Activated naive CD4-positive, alpha-beta T cell treated with anti-CD3 and anti-CD28 coated beads, Interleukin-2, amount 50 U/mL, for 24 hours (primary cell): ENCODE results near the gene ETS1.
A peak's percentile ranks its signal among the peaks of the same experiment; 100 is the strongest.
"Not testable (repeated sequence)": the region's sequence is repeated elsewhere in the genome, so short reads cannot be mapped to it uniquely, and the experiment has no call there.

Source experiments
- H3K27ac Mint-ChIP-seq: one replicate; pipeline ENCODE4 v1.8.0; 2021; ENCODE audit warnings: mild to moderate bottlenecking, mixed read lengths
- H3K27me3 Mint-ChIP-seq: one replicate; pipeline ENCODE4 v1.8.0; 2021; ENCODE audit warnings: mixed read lengths
- H3K36me3 Mint-ChIP-seq: one replicate; pipeline ENCODE4 v1.8.0; 2021; ENCODE audit warnings: mixed read lengths
- H3K4me1 Mint-ChIP-seq: one replicate; pipeline ENCODE4 v1.8.0; 2021; ENCODE audit warnings: mixed read lengths
- H3K4me3 Mint-ChIP-seq: one replicate; pipeline ENCODE4 v1.8.0; 2021; ENCODE audit warnings: mild to moderate bottlenecking, mixed read lengths
- H3K9me3 Mint-ChIP-seq: one replicate; pipeline ENCODE4 v1.8.0; 2021; ENCODE audit warnings: mixed read lengths

The ETS1 gene

GRCh38 chr11:128463371-128463829, 124.0 kb downstream of the ETS1 start:
- Mint-ChIP-seq H3K36me3 (peaks cover 54% of the 10 kb centered on the region), H3K27me3 (no peaks in the 10 kb centered on the region), H3K4me1 (peaks cover 93% of the 10 kb centered on the region), H3K9me3 (no peaks in the 10 kb centered on the region), H3K4me3 (peak overlapping the region; percentile 88), H3K27ac (peak overlapping the region; percentile 100)

DNA sequence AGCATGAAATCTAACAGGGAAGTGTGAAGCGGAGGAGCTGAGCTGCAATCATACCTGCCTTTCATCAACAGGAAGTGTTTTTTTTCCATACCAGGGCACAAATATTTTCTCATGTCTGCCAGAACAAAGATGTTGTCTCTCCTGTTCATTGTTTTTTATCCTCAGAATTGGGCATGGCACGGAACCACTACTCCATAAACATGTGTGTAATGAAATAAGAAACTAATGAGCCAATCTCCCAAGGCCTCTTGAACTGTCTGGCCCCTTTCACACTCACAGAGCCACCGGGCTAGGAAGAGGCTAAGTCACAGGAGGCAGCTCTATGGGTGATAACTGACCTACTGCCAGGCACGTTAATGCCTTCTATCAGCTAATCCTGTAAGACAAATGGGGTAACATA, 124.4 kb downstream of the ETS1 start:
- H3K9me3 Mint-ChIP-seq, result no peaks in the 10 kb centered on the region
- peaks cover 53% of the 10 kb centered on the region for H3K36me3 Mint-ChIP-seq
- H3K4me3 Mint-ChIP-seq, result peak overlapping the region; percentile 88
- H3K4me1 Mint-ChIP-seq, result peaks cover 88% of the 10 kb centered on the region
- peak overlapping the region; percentile 100 for H3K27ac Mint-ChIP-seq
- no peaks in the 10 kb centered on the region for H3K27me3 Mint-ChIP-seq

DNA sequence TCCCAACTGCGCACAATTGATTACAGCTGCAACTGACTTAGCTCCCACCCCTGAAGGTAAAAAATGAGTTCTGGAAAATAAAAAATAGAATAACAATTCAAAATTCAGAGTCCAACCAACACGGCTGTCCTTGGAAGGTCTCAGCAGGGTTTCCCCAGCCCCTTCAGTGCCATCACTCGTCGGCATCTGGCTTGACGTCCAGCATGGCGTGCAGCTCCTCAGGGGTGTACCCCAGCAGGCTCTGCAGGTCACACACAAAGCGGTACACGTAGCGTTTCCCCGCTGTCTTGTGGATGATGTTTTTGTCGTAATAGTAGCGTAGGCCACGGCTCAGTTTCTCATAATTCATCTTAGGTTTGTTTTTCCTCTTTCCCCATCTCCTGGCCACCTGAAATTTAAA, 125.2 kb downstream of the ETS1 start:
- H3K36me3 Mint-ChIP-seq, result peaks cover 52% of the 10 kb centered on the region
- H3K27me3 Mint-ChIP-seq, result no peaks in the 10 kb centered on the region
- peak overlapping the region; percentile 88 for H3K4me3 Mint-ChIP-seq
- peak overlapping the region; percentile 100 for H3K27ac Mint-ChIP-seq
- H3K9me3 Mint-ChIP-seq, result no peaks in the 10 kb centered on the region
- H3K4me1 Mint-ChIP-seq, result peaks cover 84% of the 10 kb centered on the region

GRCh38 chr11:128458321-128458720, 129.0 kb downstream of the ETS1 start:
- peak overlapping the region; percentile 7 for H3K27ac Mint-ChIP-seq
- H3K4me1 Mint-ChIP-seq, result peaks cover 81% of the 10 kb centered on the region

GRCh38 chr11:128457874-128458273, 129.5 kb downstream of the ETS1 start:
- Mint-ChIP-seq H3K4me3 (no peak overlapping the region), H3K4me1 (peaks cover 81% of the 10 kb centered on the region), H3K9me3 (no peaks in the 10 kb centered on the region), H3K27me3 (no peaks in the 10 kb centered on the region), H3K36me3 (peaks cover 47% of the 10 kb centered on the region), H3K27ac (no peak overlapping the region)

More at GRCh38 chr11:128458321-128458720, 129.0 kb downstream of the ETS1 start:
- H3K9me3 Mint-ChIP-seq, result no peaks in the 10 kb centered on the region
- H3K27me3 Mint-ChIP-seq, result no peaks in the 10 kb centered on the region
- H3K36me3 Mint-ChIP-seq, result peaks cover 49% of the 10 kb centered on the region
- no peak overlapping the region for H3K4me3 Mint-ChIP-seq

- no peak overlapping the region for H3K27ac Mint-ChIP-seq
- no peaks in the 10 kb centered on the region for H3K9me3 Mint-ChIP-seq
- H3K27me3 Mint-ChIP-seq, result no peaks in the 10 kb centered on the region
- peaks cover 36% of the 10 kb centered on the region for H3K36me3 Mint-ChIP-seq
- H3K4me3 Mint-ChIP-seq, result no peak overlapping the region
- peaks cover 80% of the 10 kb centered on the region for H3K4me1 Mint-ChIP-seq
Observed at GRCh38 chr11:128456566-128457268, 130.6 kb downstream of the ETS1 start.

DNA sequence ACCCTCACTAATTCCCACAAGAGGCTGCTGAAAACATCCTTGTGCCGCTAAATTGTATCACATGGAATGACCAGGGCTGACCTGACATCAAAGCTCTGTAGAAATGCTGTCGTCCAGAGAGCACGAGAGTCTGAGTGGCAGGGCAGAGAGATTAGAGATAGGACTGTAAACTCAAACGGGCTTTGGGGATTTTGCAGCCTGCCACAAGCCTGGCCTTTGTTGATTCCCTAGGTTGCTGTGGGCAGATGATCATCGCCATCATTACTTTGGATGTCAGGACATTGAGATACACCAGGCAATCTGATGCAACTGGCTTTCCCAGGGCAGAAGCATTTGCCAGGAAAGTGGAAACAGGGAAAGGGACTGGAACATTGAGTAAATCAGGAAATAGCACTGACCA, 131.6 kb downstream of the ETS1 start:
- peaks cover 74% of the 10 kb centered on the region for H3K4me1 Mint-ChIP-seq
- H3K27me3 Mint-ChIP-seq, result no peaks in the 10 kb centered on the region
- no peaks in the 10 kb centered on the region for H3K9me3 Mint-ChIP-seq
- no peak overlapping the region for H3K4me3 Mint-ChIP-seq
- peaks cover 30% of the 10 kb centered on the region for H3K36me3 Mint-ChIP-seq
- peak overlapping the region; percentile 73 for H3K27ac Mint-ChIP-seq

GRCh38 chr11:128453444-128454336, 133.7 kb downstream of the ETS1 start:
- Mint-ChIP-seq H3K36me3 (peaks cover 19% of the 10 kb centered on the region), H3K27me3 (no peaks in the 10 kb centered on the region), H3K9me3 (no peaks in the 10 kb centered on the region)

DNA sequence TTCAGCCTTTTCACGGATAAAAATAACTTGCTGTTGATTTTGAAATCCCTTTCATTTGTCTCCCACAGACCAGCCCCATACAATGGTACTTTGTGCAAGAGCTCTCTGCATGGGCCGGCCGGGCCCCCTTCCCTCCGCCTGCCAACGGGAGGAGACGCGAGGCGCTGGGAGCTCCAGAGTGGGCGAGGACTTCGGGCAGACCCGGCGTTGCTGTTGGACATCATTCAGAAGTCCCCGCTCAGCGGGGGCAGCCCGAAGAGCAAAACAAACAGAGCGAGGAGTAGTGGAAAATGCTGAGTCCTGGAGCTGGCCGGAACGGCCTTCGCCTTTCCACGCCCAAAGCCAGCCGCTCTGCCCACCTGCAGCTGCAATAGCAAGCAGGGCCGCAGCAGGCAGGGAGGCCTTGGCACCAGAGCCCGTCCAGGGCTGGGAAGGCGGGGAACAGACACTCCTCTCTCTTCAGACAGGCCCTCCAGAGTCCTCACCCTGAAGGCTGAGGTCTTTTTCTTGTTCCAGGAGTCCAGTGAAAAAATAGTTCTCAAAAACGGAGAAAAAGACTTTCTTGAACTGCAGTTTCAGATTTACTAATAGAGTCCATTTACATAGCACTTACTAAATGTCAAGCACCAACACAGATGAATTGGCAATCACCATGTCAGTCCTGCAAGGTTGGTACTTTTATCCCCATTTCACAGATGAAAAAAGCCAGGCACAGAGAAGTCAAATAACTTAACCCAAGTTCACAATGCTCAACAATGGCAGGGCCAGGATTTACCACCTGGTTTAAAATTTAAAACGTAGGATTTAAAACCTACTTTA, 135.5 kb downstream of the ETS1 start:
- H3K27ac Mint-ChIP-seq, result peak overlapping the region; percentile 80
- peaks cover 13% of the 10 kb centered on the region for H3K36me3 Mint-ChIP-seq

More at GRCh38 chr11:128453444-128454336, 133.7 kb downstream of the ETS1 start:
- peaks cover 72% of the 10 kb centered on the region for H3K4me1 Mint-ChIP-seq
- H3K4me3 Mint-ChIP-seq, result no peak overlapping the region
- H3K27ac Mint-ChIP-seq, result peak overlapping the region; percentile 36

GRCh38 chr11:128450882-128451651, 136.3 kb downstream of the ETS1 start:
- Mint-ChIP-seq H3K9me3 (no peaks in the 10 kb centered on the region), H3K27ac (peak overlapping the region; percentile 69), H3K4me1 (peaks cover 75% of the 10 kb centered on the region)

More for the DNA sequence above, 135.5 kb downstream of the ETS1 start:
- Mint-ChIP-seq H3K9me3 (no peaks in the 10 kb centered on the region), H3K4me1 (peaks cover 77% of the 10 kb centered on the region), H3K27me3 (no peaks in the 10 kb centered on the region), H3K4me3 (no peak overlapping the region)

GRCh38 chr11:128450425-128450824, 136.9 kb downstream of the ETS1 start:
- H3K36me3 Mint-ChIP-seq, H3K9me3 Mint-ChIP-seq, H3K4me3 Mint-ChIP-seq, H3K27me3 Mint-ChIP-seq: not testable (repeated sequence)
- Mint-ChIP-seq H3K27ac (peak overlapping the region; percentile 57), H3K4me1 (peaks cover 75% of the 10 kb centered on the region)

More at GRCh38 chr11:128450882-128451651, 136.3 kb downstream of the ETS1 start:
- Mint-ChIP-seq H3K36me3 (peaks cover 11% of the 10 kb centered on the region), H3K27me3 (no peaks in the 10 kb centered on the region), H3K4me3 (no peak overlapping the region)

DNA sequence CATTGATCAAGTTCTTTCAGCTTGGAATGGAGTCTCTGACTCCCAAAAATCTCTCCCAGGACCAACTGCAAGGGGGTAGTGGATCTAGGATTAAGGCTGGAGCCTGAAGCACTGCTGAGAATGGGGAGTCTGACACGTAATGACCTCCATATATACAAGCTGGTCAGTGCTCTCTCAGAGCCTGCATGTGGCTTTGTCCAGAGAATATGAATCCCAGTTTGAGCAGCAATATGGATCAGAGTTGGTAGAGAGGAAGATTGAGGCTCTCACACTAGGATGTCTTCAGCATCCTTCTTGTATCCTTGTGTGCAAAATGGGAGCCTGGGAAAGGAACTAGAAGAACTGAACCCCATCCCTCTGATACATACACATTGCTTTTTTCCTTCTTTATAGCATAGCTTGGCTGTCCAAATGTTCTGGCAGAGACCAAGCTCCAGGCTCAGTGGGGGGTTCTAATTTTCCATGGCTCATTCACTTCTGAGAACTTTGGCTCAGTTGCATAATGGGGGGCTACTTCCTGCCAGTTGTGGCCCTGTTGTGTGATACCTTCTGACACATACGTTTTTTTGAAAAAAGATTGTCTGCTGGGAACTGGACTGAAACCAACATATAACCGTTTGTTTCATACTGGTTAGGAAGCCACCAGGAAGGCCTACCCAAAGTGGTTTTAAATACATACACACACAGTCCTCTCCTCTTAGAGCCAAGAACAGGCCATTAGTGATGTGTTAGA, 138.2 kb downstream of the ETS1 start:
- Mint-ChIP-seq H3K4me3 (no peak overlapping the region), H3K4me1 (peaks cover 70% of the 10 kb centered on the region), H3K27ac (peak overlapping the region; percentile 14), H3K9me3 (no peaks in the 10 kb centered on the region), H3K27me3 (no peaks in the 10 kb centered on the region), H3K36me3 (peaks cover 7% of the 10 kb centered on the region)

DNA sequence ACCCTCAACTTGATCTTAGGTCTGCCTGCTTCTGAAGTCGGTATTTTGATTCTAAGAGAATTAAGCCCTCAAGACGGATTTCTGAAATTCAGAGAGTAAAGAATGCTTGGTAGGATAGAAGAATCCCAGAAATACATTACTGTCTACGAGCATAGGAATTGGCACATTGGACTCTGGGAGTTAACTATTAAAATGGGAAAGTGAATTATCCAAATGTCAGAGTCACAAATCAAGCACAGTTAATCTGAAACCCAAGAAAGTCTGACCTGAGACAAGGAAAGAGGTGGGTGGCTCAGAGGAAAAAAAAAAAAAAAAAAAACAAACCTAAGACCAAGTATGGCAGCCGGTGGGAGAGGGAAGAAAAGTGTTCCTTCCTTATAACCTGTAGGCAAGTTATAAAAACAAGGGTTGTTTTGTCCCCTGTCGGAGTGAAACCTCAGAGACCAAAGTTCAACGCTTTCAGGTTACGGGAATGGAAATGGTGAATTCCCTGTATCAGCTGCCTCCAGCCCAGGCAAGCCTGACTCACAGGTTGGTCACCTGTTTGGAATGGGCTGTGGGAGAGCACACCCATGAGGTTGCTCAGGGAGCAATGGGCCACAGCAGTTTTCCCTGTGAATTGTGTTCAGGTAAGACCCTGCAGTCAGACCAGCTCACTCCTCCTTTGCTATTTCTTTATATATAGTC, 139.0 kb downstream of the ETS1 start:
- Mint-ChIP-seq H3K4me1 (peaks cover 62% of the 10 kb centered on the region), H3K9me3 (no peaks in the 10 kb centered on the region), H3K27ac (no peak overlapping the region), H3K27me3 (no peaks in the 10 kb centered on the region), H3K36me3 (peaks cover 5% of the 10 kb centered on the region), H3K4me3 (peak overlapping the region; percentile 15)

DNA sequence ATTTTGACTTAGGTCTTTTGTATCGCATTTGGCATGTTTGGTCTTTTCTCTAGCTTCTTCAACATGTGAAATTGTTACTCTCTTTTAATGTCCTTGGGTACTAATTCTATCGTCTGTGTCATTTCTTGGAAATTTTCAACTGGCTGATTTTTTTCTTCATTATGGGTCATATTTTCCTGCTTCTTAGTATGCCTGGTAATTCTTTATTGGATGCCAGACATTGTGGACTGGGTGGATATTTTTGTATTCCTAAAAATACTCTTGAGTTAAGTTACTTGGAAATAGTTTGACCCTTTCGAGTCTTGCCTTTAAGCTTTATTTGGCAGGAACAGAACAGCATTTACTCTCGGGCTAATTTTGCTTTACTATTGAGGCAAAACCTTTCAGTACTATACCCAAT, 140.1 kb downstream of the ETS1 start:
- no peaks in the 10 kb centered on the region for H3K9me3 Mint-ChIP-seq
- peaks cover 5% of the 10 kb centered on the region for H3K36me3 Mint-ChIP-seq
- H3K4me1 Mint-ChIP-seq, result peaks cover 61% of the 10 kb centered on the region
- H3K27me3 Mint-ChIP-seq, result no peaks in the 10 kb centered on the region
- no peak overlapping the region for H3K4me3 Mint-ChIP-seq
- no peak overlapping the region for H3K27ac Mint-ChIP-seq
